Glutamatergic neuron (in vitro differentiated cells): ENCODE data around the gene RALGPS1. TPM values are rescaled to one million over a fixed set of nuclear protein-coding genes. Genes with fewer than 3 reads are reported as not detected.
"Not testable (repeated sequence)": the region's sequence is repeated elsewhere in the genome, so short reads cannot be mapped to it uniquely, and the experiment has no call there.

Experiments
- DNase-seq: peaks from one replicate; pipeline ENCODE4 v3.0.0; 2022
- H3K27ac Mint-ChIP-seq: one replicate; pipeline ENCODE4 v1.8.0; 2020; ENCODE audit warnings: mild to moderate bottlenecking, mixed read lengths, inconsistent platforms; ENCODE audit not compliant: unreplicated experiment
- H3K27me3 Mint-ChIP-seq: one replicate; pipeline ENCODE4 v1.8.0; 2020; ENCODE audit warnings: mild to moderate bottlenecking, moderate library complexity, mixed read lengths, inconsistent platforms; ENCODE audit not compliant: unreplicated experiment
- H3K36me3 Mint-ChIP-seq: one replicate; pipeline ENCODE4 v1.8.0; 2020; ENCODE audit warnings: mild to moderate bottlenecking, mixed read lengths, inconsistent platforms; ENCODE audit not compliant: unreplicated experiment
- H3K4me1 Mint-ChIP-seq: one replicate; pipeline ENCODE4 v1.8.0; 2020; ENCODE audit warnings: mild to moderate bottlenecking, low read depth, mixed read lengths, inconsistent platforms; ENCODE audit not compliant: unreplicated experiment
- H3K4me3 Mint-ChIP-seq: one replicate; pipeline ENCODE4 v1.8.0; 2020; ENCODE audit warnings: mild to moderate bottlenecking, mixed read lengths, inconsistent platforms; ENCODE audit not compliant: unreplicated experiment
- H3K9me3 Mint-ChIP-seq: one replicate; pipeline ENCODE4 v1.8.0; 2020; ENCODE audit warnings: mild to moderate bottlenecking, moderate library complexity, mixed read lengths, inconsistent platforms; ENCODE audit not compliant: unreplicated experiment
- CTCF ChIP-seq: fragments of 200-600 bp; sonication (generic); IDR thresholded peaks from one replicate; pipeline ENCODE4 v1.5.0; 2021; ENCODE audit not compliant: partially characterized antibody, unreplicated experiment
- total RNA-seq: library from RNA; stranded (reverse); fragmentation: NEBNext Ultra II Directional; extraction: Animal tissue kit (Norgen Biotek cat#: 25700); gene quantifications from one replicate; pipeline ENCODE4 v1.2.1, GENCODE V29; 2021; ENCODE audit not compliant: unreplicated experiment

RALGPS1 gene
- total RNA-seq, 1 donor from 2014 or later = 23.8 TPM

DNA sequence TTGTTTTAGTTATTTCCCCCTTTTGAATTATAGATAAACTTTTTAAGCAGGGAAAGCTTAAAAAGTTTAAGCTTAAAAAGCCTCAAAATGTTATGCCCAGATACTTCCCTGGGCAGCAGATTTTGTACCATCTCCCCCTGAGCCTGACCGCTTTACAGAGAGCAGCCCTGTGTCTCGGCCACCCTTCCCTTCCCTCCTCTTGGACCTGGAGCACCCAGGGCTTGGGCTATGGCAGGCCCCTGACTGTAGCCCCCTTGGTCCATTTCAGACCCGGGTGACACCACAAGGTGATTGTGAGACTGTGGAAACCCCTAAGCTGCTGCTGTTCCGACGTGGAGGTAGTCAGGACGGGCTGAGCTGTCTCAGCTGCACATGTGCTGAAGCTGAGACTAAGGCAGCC lies 97.7 kb downstream of the RALGPS1 start:
- Mint-ChIP-seq H3K4me3 (no peak overlapping the region), H3K27ac (peak overlapping the region; percentile 65), H3K27me3 (peaks cover 4% of the 10 kb centered on the region), H3K4me1 (peaks cover 35% of the 10 kb centered on the region), H3K36me3 (peaks cover 7% of the 10 kb centered on the region), H3K9me3 (peaks cover 4% of the 10 kb centered on the region)
- no peak for TF ChIP-seq CTCF
- no peak for DNase-seq

GRCh38 chr9:127013597-127013996 lies 99.0 kb downstream of the RALGPS1 start:
- peaks cover 4% of the 10 kb centered on the region for H3K27me3 Mint-ChIP-seq

DNA sequence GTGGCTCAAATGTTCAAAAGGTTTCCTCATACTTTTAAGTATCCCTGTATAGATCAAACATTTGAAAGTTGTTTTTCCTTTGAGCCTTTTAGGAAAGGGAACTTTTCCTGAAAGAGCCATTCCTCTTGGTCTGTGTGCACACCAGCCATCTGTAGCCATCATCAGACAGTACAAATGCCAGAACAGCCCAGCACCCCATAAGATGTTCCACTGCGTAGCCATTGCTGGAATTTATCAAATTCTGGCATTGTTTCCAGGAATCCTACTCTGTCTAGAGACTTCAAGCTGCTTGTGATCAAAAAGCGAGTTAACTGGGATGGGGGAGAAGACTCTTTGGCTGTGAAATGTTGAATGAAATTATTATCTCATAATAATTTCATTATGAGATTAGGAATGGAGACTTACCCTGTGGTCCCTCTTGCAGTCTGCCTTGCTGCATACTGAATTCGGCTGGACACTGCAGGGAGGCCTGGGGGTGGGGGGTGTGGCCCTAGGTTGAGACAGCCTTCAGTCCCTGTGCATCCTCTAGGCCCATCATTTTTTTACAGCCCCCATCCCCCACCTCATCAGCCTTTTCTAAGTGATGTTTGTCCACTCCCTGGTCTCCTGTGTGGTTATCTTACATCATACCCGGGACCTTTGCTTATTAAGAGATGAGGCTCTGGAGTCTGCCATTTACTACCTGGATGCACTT lies 99.8 kb downstream of the RALGPS1 start:
- H3K27ac Mint-ChIP-seq = no peak overlapping the region
- H3K4me1 Mint-ChIP-seq = peaks cover 32% of the 10 kb centered on the region

More at GRCh38 chr9:127013597-127013996, 99.0 kb downstream of the RALGPS1 start:
- Mint-ChIP-seq H3K4me3 (no peak overlapping the region), H3K36me3 (peaks cover 3% of the 10 kb centered on the region), H3K27ac (no peak overlapping the region), H3K4me1 (peaks cover 32% of the 10 kb centered on the region), H3K9me3 (peaks cover 4% of the 10 kb centered on the region)
- TF ChIP-seq CTCF = no peak
- no peak for DNase-seq

DNA sequence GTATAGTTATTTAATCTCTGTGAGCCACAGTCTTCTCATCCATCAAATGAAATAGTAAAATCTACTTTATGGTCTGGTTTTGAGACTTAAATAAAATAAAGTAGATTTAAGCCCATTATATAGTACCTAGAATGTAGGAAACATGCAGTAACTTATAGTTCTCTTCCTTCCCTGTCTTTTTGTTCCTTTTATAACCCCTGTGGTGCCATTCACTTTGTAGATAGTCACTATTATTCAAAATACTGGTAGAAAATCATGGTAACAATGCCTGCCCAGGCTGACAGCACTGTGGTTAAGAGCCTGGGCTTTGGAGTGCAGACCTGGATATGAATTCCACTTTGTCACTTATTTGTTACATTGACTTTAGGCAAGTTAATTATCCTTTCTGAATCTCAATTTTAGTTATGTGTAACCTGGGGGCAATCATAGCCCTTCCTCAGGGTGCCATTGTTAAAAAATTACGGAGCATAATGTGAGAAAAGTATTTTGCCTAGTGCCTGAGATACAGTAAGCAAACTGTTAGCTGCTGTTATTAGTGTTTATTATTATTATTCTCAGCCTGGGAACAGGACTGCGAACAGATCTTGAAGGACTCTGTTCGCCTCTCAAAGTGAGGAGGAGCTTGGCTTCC lies 100.4 kb downstream of the RALGPS1 start:
- H3K27me3 Mint-ChIP-seq = peaks cover 4% of the 10 kb centered on the region
- TF ChIP-seq CTCF = no peak
- no peak overlapping the region for H3K27ac Mint-ChIP-seq
- DNase-seq = no peak
- peaks cover 3% of the 10 kb centered on the region for H3K36me3 Mint-ChIP-seq
- no peak overlapping the region for H3K4me3 Mint-ChIP-seq
- peaks cover 4% of the 10 kb centered on the region for H3K9me3 Mint-ChIP-seq
- H3K4me1 Mint-ChIP-seq = peaks cover 32% of the 10 kb centered on the region

More for the DNA sequence above, 99.8 kb downstream of the RALGPS1 start:
- peaks cover 4% of the 10 kb centered on the region for H3K27me3 Mint-ChIP-seq
- peaks cover 4% of the 10 kb centered on the region for H3K9me3 Mint-ChIP-seq
- H3K36me3 Mint-ChIP-seq = peaks cover 3% of the 10 kb centered on the region
- no peak for TF ChIP-seq CTCF
- DNase-seq = no peak
- no peak overlapping the region for H3K4me3 Mint-ChIP-seq

- Mint-ChIP-seq H3K4me3 (peak overlapping the region; percentile 57), H3K9me3 (peaks cover 4% of the 10 kb centered on the region), H3K27me3 (peaks cover 4% of the 10 kb centered on the region), H3K36me3 (no peaks in the 10 kb centered on the region), H3K4me1 (peaks cover 32% of the 10 kb centered on the region), H3K27ac (peak overlapping the region; percentile 88)
- TF ChIP-seq CTCF = no peak
- no peak for DNase-seq
Measured at GRCh38 chr9:127015921-127016512, 101.4 kb downstream of the RALGPS1 start.

- H3K27me3 Mint-ChIP-seq, H3K4me3 Mint-ChIP-seq, H3K27ac Mint-ChIP-seq, H3K9me3 Mint-ChIP-seq, H3K36me3 Mint-ChIP-seq, DNase-seq: not testable (repeated sequence)
- peaks cover 32% of the 10 kb centered on the region for H3K4me1 Mint-ChIP-seq
Measured at GRCh38 chr9:127017979-127018378, 103.4 kb downstream of the RALGPS1 start.
